ENCODE results near the gene H2BK1. TPM values are rescaled to one million over a fixed set of nuclear protein-coding genes. Genes with fewer than 3 reads are reported as not detected.

H2BK1 gene
- total RNA-seq, 1 experiment from 2014 or later = not detected

GRCh38 chr7:151236406-151236805, 26.1 kb upstream of the H2BK1 start:
- in situ Hi-C loops (cut with HindIII; ENCODE audit: low sequenced_read_pairs) = loop anchor here (5.0 kb wide), 1 partner anchor 81 kb away; no protein-coding TSS in a partner anchor
- no peak for DNase-seq (ENCODE audit: low spot score)

GRCh38 chr7:151235091-151235787, 25.0 kb upstream of the H2BK1 start:
- in situ Hi-C loops (cut with HindIII; ENCODE audit: low sequenced_read_pairs) = loop anchor here (5.0 kb wide), 1 partner anchor 82 kb away; no protein-coding TSS in a partner anchor
- no peak for DNase-seq (ENCODE audit: low spot score)

GRCh38 chr7:151233804-151234203, 23.5 kb upstream of the H2BK1 start:
- in situ Hi-C loops (cut with HindIII; ENCODE audit: low sequenced_read_pairs) = no loop called here
- DNase-seq (ENCODE audit: low spot score) = no peak

GRCh38 chr7:151232917-151233701, 22.8 kb upstream of the H2BK1 start:
- in situ Hi-C loops (cut with HindIII; ENCODE audit: low sequenced_read_pairs) = no loop called here
- no peak for DNase-seq (ENCODE audit: low spot score)

GRCh38 chr7:151232091-151232916, 22.0 kb upstream of the H2BK1 start, which contains the start of gene CHPF2:
Gene CHPF2 (plus strand): TSS chr7:151232483. CDS start chr7:151234012, 1,529 bp downstream.
- DNase-seq (ENCODE audit: low spot score) = peak; percentile 91
- in situ Hi-C loops (cut with HindIII; ENCODE audit: low sequenced_read_pairs) = no loop called here

GRCh38 chr7:151231080-151231479, 20.8 kb upstream of the H2BK1 start:
- in situ Hi-C loops (cut with HindIII; ENCODE audit: low sequenced_read_pairs) = no loop called here

GRCh38 chr7:151229249-151229648, 19.0 kb upstream of the H2BK1 start:
- in situ Hi-C loops (cut with HindIII; ENCODE audit: low sequenced_read_pairs) = no loop called here
- no peak for DNase-seq (ENCODE audit: low spot score)

More at GRCh38 chr7:151231080-151231479, 20.8 kb upstream of the H2BK1 start:
- DNase-seq (ENCODE audit: low spot score) = no peak

GRCh38 chr7:151228024-151228866, 18.0 kb upstream of the H2BK1 start:
- in situ Hi-C loops (cut with HindIII; ENCODE audit: low sequenced_read_pairs) = no loop called here
- no peak for DNase-seq (ENCODE audit: low spot score)

- peak; percentile 99 for DNase-seq (ENCODE audit: low spot score)
- in situ Hi-C loops (cut with HindIII; ENCODE audit: low sequenced_read_pairs) = no loop called here
These were observed 16.8 kb upstream of the H2BK1 start, which contains the start of gene ABCF2 for GRCh38 chr7:151226875-151227782. Gene ABCF2 (minus strand): TSS chr7:151227205. CDS start chr7:151226458, 747 bp downstream.

GRCh38 chr7:151226560-151226874, 16.2 kb upstream of the H2BK1 start:
- no peak for DNase-seq (ENCODE audit: low spot score)
- in situ Hi-C loops (cut with HindIII; ENCODE audit: low sequenced_read_pairs) = no loop called here

- in situ Hi-C loops (cut with HindIII; ENCODE audit: low sequenced_read_pairs) = no loop called here
These were observed 15.7 kb upstream of the H2BK1 start for GRCh38 chr7:151225948-151226510.

GRCh38 chr7:151223728-151224127, 13.4 kb upstream of the H2BK1 start:
- DNase-seq (ENCODE audit: low spot score) = no peak
- in situ Hi-C loops (cut with HindIII; ENCODE audit: low sequenced_read_pairs) = no loop called here

More at GRCh38 chr7:151225948-151226510, 15.7 kb upstream of the H2BK1 start:
- DNase-seq (ENCODE audit: low spot score) = no peak

- in situ Hi-C loops (cut with HindIII; ENCODE audit: low sequenced_read_pairs) = no loop called here
- no peak for DNase-seq (ENCODE audit: low spot score)
These were observed 7.9 kb upstream of the H2BK1 start for GRCh38 chr7:151218170-151218569.

- no peak for DNase-seq (ENCODE audit: low spot score)
- in situ Hi-C loops (cut with HindIII; ENCODE audit: low sequenced_read_pairs) = no loop called here
These were observed 5.1 kb upstream of the H2BK1 start for GRCh38 chr7:151215396-151215795.

- no peak for DNase-seq (ENCODE audit: low spot score)
- in situ Hi-C loops (cut with HindIII; ENCODE audit: low sequenced_read_pairs) = no loop called here
These were observed 3.5 kb upstream of the H2BK1 start for GRCh38 chr7:151213826-151214225.

GRCh38 chr7:151212626-151213025, 2.3 kb upstream of the H2BK1 start:
- in situ Hi-C loops (cut with HindIII; ENCODE audit: low sequenced_read_pairs) = no loop called here
- DNase-seq (ENCODE audit: low spot score) = no peak

GRCh38 chr7:151211155-151211772, 976 bp upstream of the H2BK1 start:
- in situ Hi-C loops (cut with HindIII; ENCODE audit: low sequenced_read_pairs) = no loop called here
- no peak for DNase-seq (ENCODE audit: low spot score)

All from G401 (cell line).